H9 (cell line): ENCODE results near the gene AGA. TPM values are rescaled to one million over a fixed set of nuclear protein-coding genes. Genes with fewer than 3 reads are reported as not detected.

Experiments
- DNase-seq: peaks from one replicate; pipeline ENCODE4 v3.0.0-alpha.2; 2017
- H2AFZ ChIP-seq: one replicate; pipeline ENCODE4 v1.6.1; 2013; ENCODE audit warnings: mild to moderate bottlenecking, low read length, control low read depth, moderate library complexity
- H2AK5ac ChIP-seq: 2 replicates; pipeline ENCODE4 v1.6.1; 2013; ENCODE audit warnings: low read length, control low read depth, mixed read lengths; ENCODE audit not compliant: insufficient read length
- H2BK120ac ChIP-seq: one replicate; pipeline ENCODE4 v1.6.1; 2013; ENCODE audit warnings: low read depth, mild to moderate bottlenecking, low read length, control low read depth, inconsistent platforms; ENCODE audit not compliant: poor library complexity, severe bottlenecking
- H2BK12ac ChIP-seq: 2 replicates; pipeline ENCODE4 v1.6.1; 2013; ENCODE audit warnings: low read length, control low read depth, mixed read lengths, low read depth; ENCODE audit not compliant: insufficient read length
- H2BK15ac ChIP-seq: 2 replicates; pipeline ENCODE4 v1.6.1; 2013; ENCODE audit warnings: low read depth, low read length, control low read depth
- H2BK20ac ChIP-seq: one replicate; pipeline ENCODE4 v1.6.1; 2013; ENCODE audit warnings: low read depth, mild to moderate bottlenecking, low read length, control low read depth, inconsistent platforms; ENCODE audit not compliant: poor library complexity, severe bottlenecking
- H2BK5ac ChIP-seq: 2 replicates; pipeline ENCODE4 v1.6.1; 2013; ENCODE audit warnings: low read length, control low read depth, mixed read lengths; ENCODE audit not compliant: insufficient read length
- H3K14ac ChIP-seq: 2 replicates; pipeline ENCODE4 v1.6.1; 2013; ENCODE audit warnings: low read length, control low read depth; ENCODE audit not compliant: insufficient read depth
- H3K18ac ChIP-seq: 2 replicates; pipeline ENCODE4 v1.6.1; 2013; ENCODE audit warnings: low read depth, mild to moderate bottlenecking, mixed read lengths, low read length, control low read depth; ENCODE audit not compliant: insufficient read length
- H3K23ac ChIP-seq: 2 replicates; pipeline ENCODE4 v1.6.1; 2013; ENCODE audit warnings: low read length, control low read depth, mixed read lengths, low read depth; ENCODE audit not compliant: insufficient read length
- H3K23me2 ChIP-seq: 2 replicates; pipeline ENCODE4 v1.6.1; 2013; ENCODE audit warnings: low read depth, mild to moderate bottlenecking, mixed read lengths, low read length, control low read depth; ENCODE audit not compliant: insufficient read length, poor library complexity, severe bottlenecking
- H3K27ac ChIP-seq: 2 replicates; pipeline ENCODE4 v1.5.1; 2013; ENCODE audit warnings: low read length, control low read depth, mixed read lengths, low read depth; ENCODE audit not compliant: insufficient read length
- H3K27me3 ChIP-seq: 2 replicates; pipeline ENCODE4 v1.6.1; 2013; ENCODE audit warnings: low read length, control low read depth, inconsistent platforms; ENCODE audit not compliant: insufficient read depth
- H3K4ac ChIP-seq: 2 replicates; pipeline ENCODE4 v1.6.1; 2013; ENCODE audit warnings: low read depth, mild to moderate bottlenecking, control low read depth, inconsistent platforms, low read length, moderate library complexity
- H3K4me1 ChIP-seq: 2 replicates; pipeline ENCODE4 v1.6.1; 2013; ENCODE audit warnings: low read length, control low read depth, inconsistent platforms; ENCODE audit not compliant: insufficient read depth
- H3K4me2 ChIP-seq: 2 replicates; pipeline ENCODE4 v1.6.1; 2013; ENCODE audit warnings: low read length, control low read depth, mixed read lengths; ENCODE audit not compliant: insufficient read length, insufficient read depth
- H3K56ac ChIP-seq: 2 replicates; pipeline ENCODE4 v1.6.1; 2013; ENCODE audit warnings: low read depth, mild to moderate bottlenecking, mixed read lengths, low read length, control low read depth; ENCODE audit not compliant: insufficient read length
- H3K79me1 ChIP-seq: 2 replicates; pipeline ENCODE4 v1.6.1; 2013; ENCODE audit warnings: low read depth, mild to moderate bottlenecking, moderate library complexity, low read length, control low read depth, inconsistent platforms; ENCODE audit not compliant: insufficient read depth, poor library complexity, severe bottlenecking
- H3K79me2 ChIP-seq: 2 replicates; pipeline ENCODE4 v1.6.1; 2013; ENCODE audit warnings: low read length, control low read depth, inconsistent platforms; ENCODE audit not compliant: insufficient read depth
- H3K9ac ChIP-seq: 2 replicates; pipeline ENCODE4 v1.6.1; 2013; ENCODE audit warnings: low read length, control low read depth, mixed read lengths; ENCODE audit not compliant: insufficient read length; ENCODE audit errors: extremely low read depth
- H3K9me3 ChIP-seq: one replicate; pipeline ENCODE4 v1.6.1; 2013; ENCODE audit warnings: low read depth, low read length, inconsistent platforms; ENCODE audit not compliant: control insufficient read depth
- H3T11ph ChIP-seq: one replicate; pipeline ENCODE4 v1.6.1; 2013; ENCODE audit warnings: mild to moderate bottlenecking, low read length, control low read depth, inconsistent platforms
- H4K20me1 ChIP-seq: one replicate; pipeline ENCODE4 v1.6.1; 2013; ENCODE audit not compliant: control insufficient read depth, insufficient read length, insufficient read depth
- H4K5ac ChIP-seq: 2 replicates; pipeline ENCODE4 v1.6.1; 2013; ENCODE audit warnings: low read depth, mild to moderate bottlenecking, mixed read lengths, low read length, control low read depth; ENCODE audit not compliant: insufficient read length
- H4K8ac ChIP-seq: replicated peaks from 2 replicates; pipeline ENCODE4 v1.6.1; 2013; ENCODE audit warnings: low read length, control low read depth, mixed read lengths, low read depth; ENCODE audit not compliant: insufficient read length
- H4K91ac ChIP-seq: 2 replicates; pipeline ENCODE4 v1.6.1; 2013; ENCODE audit warnings: low read depth, mild to moderate bottlenecking, moderate library complexity, mixed read lengths, low read length, control low read depth; ENCODE audit not compliant: insufficient read length
- H3K27ac Mint-ChIP-seq, 3 experiments: 2 replicates in 2 of 3; 3 replicates in 1 of 3; pipeline ENCODE4 v1.8.0; 2020 to 2021; ENCODE audit warnings: mixed read lengths in 3 of 3, mild to moderate bottlenecking in 1 of 3, moderate library complexity in 1 of 3
- H3K27me3 Mint-ChIP-seq: 2 replicates; pipeline ENCODE4 v1.8.0; 2021; ENCODE audit warnings: low read depth, mild to moderate bottlenecking, moderate library complexity, mixed read lengths
- H3K36me3 Mint-ChIP-seq, 3 experiments: 2 replicates in 2 of 3; 3 replicates in 1 of 3; pipeline ENCODE4 v1.8.0; 2020 to 2021; ENCODE audit warnings: low read depth in 3 of 3, mixed read lengths in 3 of 3; ENCODE audit not compliant: insufficient read depth in 1 of 3
- H3K4me1 Mint-ChIP-seq, 2 experiments: 2 replicates each; pipeline ENCODE4 v1.8.0; 2020; ENCODE audit warnings: mixed read lengths in 2 of 2
- H3K4me3 Mint-ChIP-seq, 2 experiments: 2 replicates in 1 of 2; 3 replicates in 1 of 2; pipeline ENCODE4 v1.8.0; 2020 to 2021; ENCODE audit warnings: mild to moderate bottlenecking in 2 of 2, mixed read lengths in 2 of 2, moderate library complexity in 1 of 2
- H3K9me3 Mint-ChIP-seq, 2 experiments: 2 replicates in 1 of 2; 3 replicates in 1 of 2; pipeline ENCODE4 v1.8.0; 2020; ENCODE audit warnings: mild to moderate bottlenecking in 2 of 2, mixed read lengths in 2 of 2, moderate library complexity in 1 of 2
- WGBS: extraction: QIAGEN DNeasy Blood & Tissue Kit; methylation state at CpG from one replicate; pipeline ENCODE4 v1.1.7; 2013; ENCODE audit warnings: missing lambda C conversion rate, low lambda C conversion rate, mixed read lengths; ENCODE audit not compliant: insufficient read length; ENCODE audit errors: extremely low coverage; 5-methylcytosine and 5-hydroxymethylcytosine counted together
- total RNA-seq: library from RNA; stranded (reverse); gene quantifications from 2 replicates; pipeline ENCODE4 v1.2.1, GENCODE V29; 2021
- TF ChIP-seq, protein P1 (sequence below): fragments of 200-600 bp; sonication (generic); conservative IDR thresholded peaks from 3 replicates; pipeline ENCODE4 v1.8.0; 2021; ENCODE audit warnings: antibody characterized with exemption, mild to moderate bottlenecking

The AGA gene
- total RNA-seq, 1 experiment from 2014 or later = 10.0 TPM

DNA sequence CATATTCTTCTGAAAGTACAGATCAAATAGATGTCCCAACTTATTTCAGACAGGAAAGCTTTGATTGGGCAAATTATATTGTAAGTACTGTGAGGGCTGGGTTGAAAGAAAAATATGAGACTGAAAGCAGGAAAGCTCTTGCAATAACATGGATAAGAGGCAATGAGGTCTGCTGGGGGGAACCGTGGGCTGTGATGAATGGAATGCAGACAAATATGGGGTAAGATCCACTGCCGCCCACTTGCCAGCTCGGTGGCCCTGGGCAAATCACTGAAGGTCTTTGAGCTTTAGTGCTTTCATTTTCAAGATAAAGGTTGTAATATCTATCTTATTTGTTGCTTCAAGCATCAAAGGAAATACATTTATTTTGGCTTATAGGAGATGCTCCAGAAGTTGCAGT, 51.0 kb downstream of the AGA start:
- Histone ChIP-seq H3K18ac (no peak overlapping the region), H3K56ac (no peak overlapping the region), H3K23me2 (no peaks in the 10 kb centered on the region), H2AK5ac (no peak overlapping the region), H3K23ac (no peak overlapping the region), H3K9me3 (no peaks in the 10 kb centered on the region), H2BK15ac (no peak overlapping the region), H3K27me3 (no peaks in the 10 kb centered on the region), H4K5ac (no peak overlapping the region), H4K20me1 (no peaks in the 10 kb centered on the region), H2AFZ (no peak overlapping the region), H4K8ac (no peak overlapping the region), H2BK12ac (no peak overlapping the region), H3K79me2 (no peaks in the 10 kb centered on the region), H3K9ac (no peak overlapping the region), H2BK120ac (no peak overlapping the region), H3K4me2 (no peak overlapping the region), H3K14ac (no peak overlapping the region), H3K27ac (no peak overlapping the region), H3K79me1 (no peaks in the 10 kb centered on the region), H3K4ac (no peak overlapping the region), H4K91ac (no peak overlapping the region), H2BK20ac (no peak overlapping the region), H3K4me1 (no peaks in the 10 kb centered on the region), H3T11ph (no peak overlapping the region), H2BK5ac (no peak overlapping the region)
- H3K9me3 Mint-ChIP-seq = no peaks in the 10 kb centered on the region
- no peaks in the 10 kb centered on the region for H3K36me3 Mint-ChIP-seq
- no peak overlapping the region for H3K27ac Mint-ChIP-seq
- TF ChIP-seq, protein P1, sequence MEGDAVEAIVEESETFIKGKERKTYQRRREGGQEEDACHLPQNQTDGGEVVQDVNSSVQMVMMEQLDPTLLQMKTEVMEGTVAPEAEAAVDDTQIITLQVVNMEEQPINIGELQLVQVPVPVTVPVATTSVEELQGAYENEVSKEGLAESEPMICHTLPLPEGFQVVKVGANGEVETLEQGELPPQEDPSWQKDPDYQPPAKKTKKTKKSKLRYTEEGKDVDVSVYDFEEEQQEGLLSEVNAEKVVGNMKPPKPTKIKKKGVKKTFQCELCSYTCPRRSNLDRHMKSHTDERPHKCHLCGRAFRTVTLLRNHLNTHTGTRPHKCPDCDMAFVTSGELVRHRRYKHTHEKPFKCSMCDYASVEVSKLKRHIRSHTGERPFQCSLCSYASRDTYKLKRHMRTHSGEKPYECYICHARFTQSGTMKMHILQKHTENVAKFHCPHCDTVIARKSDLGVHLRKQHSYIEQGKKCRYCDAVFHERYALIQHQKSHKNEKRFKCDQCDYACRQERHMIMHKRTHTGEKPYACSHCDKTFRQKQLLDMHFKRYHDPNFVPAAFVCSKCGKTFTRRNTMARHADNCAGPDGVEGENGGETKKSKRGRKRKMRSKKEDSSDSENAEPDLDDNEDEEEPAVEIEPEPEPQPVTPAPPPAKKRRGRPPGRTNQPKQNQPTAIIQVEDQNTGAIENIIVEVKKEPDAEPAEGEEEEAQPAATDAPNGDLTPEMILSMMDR = no peak
- no peaks in the 10 kb centered on the region; the same call in 1 of the 2 replicates for H3K27me3 Mint-ChIP-seq
- no CpG with 5 or more reads among the region's 3 CpGs for WGBS
- peaks cover 0 to 5% of the 10 kb centered on the region in 2 experiments; a peak in 2 of 4 replicates for H3K4me1 Mint-ChIP-seq
- no peak overlapping the region for H3K4me3 Mint-ChIP-seq
- DNase-seq = no peak
